ENCODE data around the gene PTPRM. TPM values are rescaled to one million over a fixed set of nuclear protein-coding genes. Genes with fewer than 3 reads are reported as not detected.

Gene PTPRM
- polyA plus RNA-seq, 1 of the 3 experiments (the other 2 are of a cell fraction): 16.0 TPM

DNA sequence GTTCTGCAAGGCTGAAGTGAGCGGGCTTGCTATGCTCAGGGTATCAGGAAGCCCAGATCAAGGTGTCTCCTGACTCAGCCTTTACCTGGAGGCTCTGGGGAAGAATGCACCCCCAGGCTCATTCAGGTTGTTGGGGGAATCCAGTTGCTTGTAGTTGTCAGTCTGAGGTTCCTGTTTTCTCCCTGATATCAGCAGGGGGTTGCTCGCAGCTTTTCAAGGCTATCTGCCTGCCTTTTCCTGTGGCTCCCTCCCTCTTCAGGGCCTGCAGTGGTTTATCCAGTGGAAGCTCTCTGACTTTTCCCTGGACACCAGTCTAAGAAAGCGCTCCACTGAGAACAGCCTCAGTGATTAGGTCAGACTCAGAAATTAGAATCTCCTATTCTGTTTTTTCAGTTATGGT, 116.6 kb downstream of the PTPRM start:
- Histone ChIP-seq H3F3A (replicated peaks; ENCODE audit: insufficient read depth) (no peaks in the 10 kb centered on the region), H3K4me2 (no peak overlapping the region), H3K9me3 (no peaks in the 10 kb centered on the region), H4K20me1 (ENCODE audit: insufficient read depth) (no peaks in the 10 kb centered on the region), H3K79me2 (ENCODE audit: insufficient read depth) (no peaks in the 10 kb centered on the region), H3K4me3 (ENCODE audit: low read depth in 2 of 2, low read length in 1 of 2) (no peak overlapping the region), H3K27me3 (ENCODE audit: insufficient read depth) (no peaks in the 10 kb centered on the region), H3K9ac (no peak overlapping the region), H3K36me3 (replicated peaks in 1 of 2; ENCODE audit: control insufficient read depth in 1 of 2, insufficient read depth in 2 of 2, low read length in 1 of 2) (no peaks in the 10 kb centered on the region), H2AFZ (ENCODE audit: low read depth) (no peak overlapping the region), H3K9me2 (no peaks in the 10 kb centered on the region), H3K27ac (ENCODE audit: low read depth in 2 of 2, low read length in 1 of 2) (no peak overlapping the region), H3K4me1 (ENCODE audit: control insufficient read depth in 1 of 2, insufficient read depth in 2 of 2, low read depth in 1 of 2, low read length in 1 of 2) (no peaks in the 10 kb centered on the region; a peak in 1 of 4 replicates)
- TF ChIP-seq FOXJ3 (CRISPR knock-in tag; IDR thresholded peaks at IDR 0.05) (no peak), YY1 (IDR thresholded peaks at IDR 0.05; ENCODE audit: low read depth) (no peak)
- ChIA-PET POLR2A (no interaction called here), CTCF (no interaction called here)
- no peak for DNase-seq
- 47% methylated on average over 3 of the region's 3 CpGs for WGBS (ENCODE audit: low lambda C conversion rate)

DNA sequence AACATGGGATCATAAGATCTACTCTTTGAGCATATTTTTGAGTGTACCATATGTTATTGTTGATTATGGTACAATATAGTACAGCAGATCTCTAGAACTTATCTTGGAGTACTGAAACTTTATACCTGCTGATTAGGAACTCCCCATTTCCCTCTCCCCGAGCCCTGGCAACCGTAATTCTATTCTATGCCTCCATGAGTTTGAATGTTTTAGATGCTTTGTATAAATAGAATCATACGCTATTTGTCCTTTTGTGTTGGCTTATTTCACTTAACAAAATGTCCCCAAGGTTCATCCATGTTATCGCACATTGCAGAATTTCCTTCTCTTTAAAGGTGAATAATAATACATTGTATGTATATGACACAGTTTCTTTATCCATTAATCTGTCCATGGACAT, 117.2 kb downstream of the PTPRM start:
- Histone ChIP-seq H3K36me3 (replicated peaks in 1 of 2; ENCODE audit: control insufficient read depth in 1 of 2, insufficient read depth in 2 of 2, low read length in 1 of 2) (no peaks in the 10 kb centered on the region), H3K4me3 (ENCODE audit: low read depth in 2 of 2, low read length in 1 of 2) (no peak overlapping the region), H3K27ac (ENCODE audit: low read depth in 2 of 2, low read length in 1 of 2) (no peak overlapping the region), H3F3A (replicated peaks; ENCODE audit: insufficient read depth) (no peaks in the 10 kb centered on the region), H3K9ac (no peak overlapping the region), H3K4me1 (ENCODE audit: control insufficient read depth in 1 of 2, insufficient read depth in 2 of 2, low read depth in 1 of 2, low read length in 1 of 2) (no peaks in the 10 kb centered on the region; a peak in 1 of 4 replicates), H3K27me3 (ENCODE audit: insufficient read depth) (no peaks in the 10 kb centered on the region), H3K79me2 (ENCODE audit: insufficient read depth) (no peaks in the 10 kb centered on the region), H3K9me3 (no peaks in the 10 kb centered on the region), H2AFZ (ENCODE audit: low read depth) (no peak overlapping the region), H3K9me2 (no peaks in the 10 kb centered on the region), H3K4me2 (no peak overlapping the region), H4K20me1 (ENCODE audit: insufficient read depth) (no peaks in the 10 kb centered on the region)
- POLR2A ChIA-PET: no interaction called here
- CTCF ChIA-PET: no interaction called here
- 65% methylated on average over 4 of the region's 4 CpGs for WGBS (ENCODE audit: low lambda C conversion rate)
- TF ChIP-seq JUND (IDR thresholded peaks at IDR 0.05): no peak
- TF ChIP-seq SMC3 (IDR thresholded peaks at IDR 0.05; ENCODE audit: low read depth, low read length): no peak
- TF ChIP-seq RFX5 (IDR thresholded peaks at IDR 0.05; ENCODE audit: low read length): no peak
- DNase-seq: no peak

DNA sequence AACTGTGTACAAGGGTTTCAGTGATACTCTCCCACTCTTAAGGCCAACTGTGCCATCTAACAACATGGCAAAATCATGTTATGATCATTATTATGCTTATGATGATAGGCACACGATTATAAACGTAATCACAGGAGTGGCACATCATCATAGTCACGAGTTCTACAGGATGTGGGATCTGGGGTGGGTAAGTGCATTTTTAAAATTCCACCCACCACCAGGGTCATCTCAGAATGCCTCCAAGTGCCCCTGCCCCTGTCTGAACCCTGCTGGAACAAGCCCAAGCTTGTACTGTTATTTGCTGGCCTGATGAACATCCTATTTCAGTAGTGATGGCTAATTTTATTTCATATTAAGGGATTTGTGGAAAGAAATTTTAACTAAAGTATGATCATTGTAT, 117.8 kb downstream of the PTPRM start:
- H3K4me1 ChIP-seq (ENCODE audit: control insufficient read depth in 1 of 2, insufficient read depth in 2 of 2, low read depth in 1 of 2, low read length in 1 of 2): no peaks in the 10 kb centered on the region; a peak in 1 of 4 replicates
- CTCF ChIA-PET: no interaction called here
- no peak overlapping the region for H3K4me3 ChIP-seq (ENCODE audit: low read depth in 2 of 2, low read length in 1 of 2)
- TF ChIP-seq POLR2AphosphoS5 (IDR thresholded peaks at IDR 0.05; ENCODE audit: low read depth, low read length): no peak
- H3F3A ChIP-seq (replicated peaks; ENCODE audit: insufficient read depth): no peaks in the 10 kb centered on the region
- POLR2A ChIA-PET: no interaction called here
- no peaks in the 10 kb centered on the region for H4K20me1 ChIP-seq (ENCODE audit: insufficient read depth)
- no peak overlapping the region for H3K27ac ChIP-seq (ENCODE audit: low read depth in 2 of 2, low read length in 1 of 2)
- no peak overlapping the region for H3K4me2 ChIP-seq
- no peak overlapping the region for H3K9ac ChIP-seq
- DNase-seq: no peak
- H3K36me3 ChIP-seq (replicated peaks in 1 of 2; ENCODE audit: control insufficient read depth in 1 of 2, insufficient read depth in 2 of 2, low read length in 1 of 2): no peaks in the 10 kb centered on the region
- H3K9me3 ChIP-seq: no peaks in the 10 kb centered on the region
- H3K27me3 ChIP-seq (ENCODE audit: insufficient read depth): no peaks in the 10 kb centered on the region
- no peaks in the 10 kb centered on the region for H3K79me2 ChIP-seq (ENCODE audit: insufficient read depth)
- H2AFZ ChIP-seq (ENCODE audit: low read depth): no peak overlapping the region
- H3K9me2 ChIP-seq: no peaks in the 10 kb centered on the region
- 26% methylated on average over 3 of the region's 3 CpGs for WGBS (ENCODE audit: low lambda C conversion rate)

DNA sequence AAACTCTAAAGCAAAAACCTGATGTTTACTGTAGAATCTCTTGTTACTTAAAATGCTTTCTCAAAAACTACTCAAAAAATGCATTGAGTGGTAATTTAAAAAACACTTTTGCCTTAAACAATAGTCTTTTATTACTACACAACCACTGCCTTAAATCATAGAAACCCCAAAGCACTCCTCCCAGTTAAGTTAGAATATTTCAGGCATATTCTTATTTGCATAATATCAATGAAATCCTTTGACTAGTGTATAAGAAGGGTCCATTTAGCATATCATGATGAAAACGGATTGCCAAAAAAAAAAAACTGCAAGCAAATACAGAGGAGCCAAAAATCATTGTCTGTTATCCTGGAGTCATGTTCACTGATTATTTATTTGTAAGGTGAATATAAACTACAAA, 119.2 kb downstream of the PTPRM start:
- WGBS (ENCODE audit: low lambda C conversion rate): 17% methylated on average over 1 of the region's 1 CpG
- no peaks in the 10 kb centered on the region; a peak in 1 of 4 replicates for H3K4me1 ChIP-seq (ENCODE audit: control insufficient read depth in 1 of 2, insufficient read depth in 2 of 2, low read depth in 1 of 2, low read length in 1 of 2)
- H4K20me1 ChIP-seq (ENCODE audit: insufficient read depth): no peaks in the 10 kb centered on the region
- H3K4me3 ChIP-seq (ENCODE audit: low read depth in 2 of 2, low read length in 1 of 2): no peak overlapping the region
- no peak overlapping the region for H3K27ac ChIP-seq (ENCODE audit: low read depth in 2 of 2, low read length in 1 of 2)
- no peaks in the 10 kb centered on the region for H3K27me3 ChIP-seq (ENCODE audit: insufficient read depth)
- POLR2A ChIA-PET: no interaction called here
- no peak overlapping the region for H3K9ac ChIP-seq
- no peaks in the 10 kb centered on the region for H3F3A ChIP-seq (replicated peaks; ENCODE audit: insufficient read depth)
- CTCF ChIA-PET: no interaction called here
- no peak for DNase-seq
- H2AFZ ChIP-seq (ENCODE audit: low read depth): no peak overlapping the region
- H3K36me3 ChIP-seq (replicated peaks in 1 of 2; ENCODE audit: control insufficient read depth in 1 of 2, insufficient read depth in 2 of 2, low read length in 1 of 2): no peaks in the 10 kb centered on the region
- H3K4me2 ChIP-seq: no peak overlapping the region
- no peaks in the 10 kb centered on the region for H3K9me2 ChIP-seq
- H3K9me3 ChIP-seq: no peaks in the 10 kb centered on the region
- no peaks in the 10 kb centered on the region for H3K79me2 ChIP-seq (ENCODE audit: insufficient read depth)
- TF ChIP-seq EP300 (IDR thresholded peaks at IDR 0.05; ENCODE audit: borderline replicate concordance in 1 of 2, low read depth in 1 of 2, low read length in 1 of 2): no peak
- no peak for TF ChIP-seq FOSL2 (IDR thresholded peaks at IDR 0.05; ENCODE audit: borderline replicate concordance, low read depth)
- TF ChIP-seq FOXJ3 (CRISPR knock-in tag; IDR thresholded peaks at IDR 0.05): no peak
- TF ChIP-seq, protein P1, sequence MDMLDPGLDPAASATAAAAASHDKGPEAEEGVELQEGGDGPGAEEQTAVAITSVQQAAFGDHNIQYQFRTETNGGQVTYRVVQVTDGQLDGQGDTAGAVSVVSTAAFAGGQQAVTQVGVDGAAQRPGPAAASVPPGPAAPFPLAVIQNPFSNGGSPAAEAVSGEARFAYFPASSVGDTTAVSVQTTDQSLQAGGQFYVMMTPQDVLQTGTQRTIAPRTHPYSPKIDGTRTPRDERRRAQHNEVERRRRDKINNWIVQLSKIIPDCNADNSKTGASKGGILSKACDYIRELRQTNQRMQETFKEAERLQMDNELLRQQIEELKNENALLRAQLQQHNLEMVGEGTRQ (IDR thresholded peaks at IDR 0.05; ENCODE audit: borderline replicate concordance, low read depth, low read length): no peak
- TF ChIP-seq, protein P2, sequence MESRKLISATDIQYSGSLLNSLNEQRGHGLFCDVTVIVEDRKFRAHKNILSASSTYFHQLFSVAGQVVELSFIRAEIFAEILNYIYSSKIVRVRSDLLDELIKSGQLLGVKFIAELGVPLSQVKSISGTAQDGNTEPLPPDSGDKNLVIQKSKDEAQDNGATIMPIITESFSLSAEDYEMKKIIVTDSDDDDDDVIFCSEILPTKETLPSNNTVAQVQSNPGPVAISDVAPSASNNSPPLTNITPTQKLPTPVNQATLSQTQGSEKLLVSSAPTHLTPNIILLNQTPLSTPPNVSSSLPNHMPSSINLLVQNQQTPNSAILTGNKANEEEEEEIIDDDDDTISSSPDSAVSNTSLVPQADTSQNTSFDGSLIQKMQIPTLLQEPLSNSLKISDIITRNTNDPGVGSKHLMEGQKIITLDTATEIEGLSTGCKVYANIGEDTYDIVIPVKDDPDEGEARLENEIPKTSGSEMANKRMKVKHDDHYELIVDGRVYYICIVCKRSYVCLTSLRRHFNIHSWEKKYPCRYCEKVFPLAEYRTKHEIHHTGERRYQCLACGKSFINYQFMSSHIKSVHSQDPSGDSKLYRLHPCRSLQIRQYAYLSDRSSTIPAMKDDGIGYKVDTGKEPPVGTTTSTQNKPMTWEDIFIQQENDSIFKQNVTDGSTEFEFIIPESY (IDR thresholded peaks at IDR 0.05; ENCODE audit: borderline replicate concordance, low read depth): no peak
- TF ChIP-seq NFIC (IDR thresholded peaks at IDR 0.05; ENCODE audit: borderline replicate concordance): no peak
- no peak for TF ChIP-seq NRF1 (IDR thresholded peaks at IDR 0.05; ENCODE audit: low read depth, low read length)
- no peak for TF ChIP-seq GATA2 (CRISPR knock-in tag; IDR thresholded peaks at IDR 0.05)
- TF ChIP-seq GABPA (IDR thresholded peaks at IDR 0.05; ENCODE audit: low read depth): no peak
- TF ChIP-seq TAF1 (IDR thresholded peaks at IDR 0.05; ENCODE audit: borderline replicate concordance, low read depth, low read length): no peak
